ENCODE measurements around the gene PRRX2.

GRCh38 chr9:129646252-129646651 lies 19.2 kb upstream of the PRRX2 start:
- TF ChIP-seq CTCF (IDR thresholded peaks at IDR 0.05) = no peak
- no peak for TF ChIP-seq ZFX (IDR thresholded peaks at IDR 0.05; ENCODE audit: borderline replicate concordance)
